HTR-8/SVneo (cell line): ENCODE results near the gene ATG9B.
"Not testable (repeated sequence)": the region's sequence is repeated elsewhere in the genome, so short reads cannot be mapped to it uniquely, and the experiment has no call there.

Source experiments
- DNase-seq: peaks from one replicate; pipeline ENCODE4 v3.0.0; 2011; ENCODE audit warnings: low spot score, mixed read lengths; ENCODE audit not compliant: insufficient read length
- FAIRE-seq: peaks from 2 replicates; lab custom pipeline; 2011; peaks lifted over from hg19 to GRCh38; lab: Jason Lieb, UNC

The ATG9B gene

DNA sequence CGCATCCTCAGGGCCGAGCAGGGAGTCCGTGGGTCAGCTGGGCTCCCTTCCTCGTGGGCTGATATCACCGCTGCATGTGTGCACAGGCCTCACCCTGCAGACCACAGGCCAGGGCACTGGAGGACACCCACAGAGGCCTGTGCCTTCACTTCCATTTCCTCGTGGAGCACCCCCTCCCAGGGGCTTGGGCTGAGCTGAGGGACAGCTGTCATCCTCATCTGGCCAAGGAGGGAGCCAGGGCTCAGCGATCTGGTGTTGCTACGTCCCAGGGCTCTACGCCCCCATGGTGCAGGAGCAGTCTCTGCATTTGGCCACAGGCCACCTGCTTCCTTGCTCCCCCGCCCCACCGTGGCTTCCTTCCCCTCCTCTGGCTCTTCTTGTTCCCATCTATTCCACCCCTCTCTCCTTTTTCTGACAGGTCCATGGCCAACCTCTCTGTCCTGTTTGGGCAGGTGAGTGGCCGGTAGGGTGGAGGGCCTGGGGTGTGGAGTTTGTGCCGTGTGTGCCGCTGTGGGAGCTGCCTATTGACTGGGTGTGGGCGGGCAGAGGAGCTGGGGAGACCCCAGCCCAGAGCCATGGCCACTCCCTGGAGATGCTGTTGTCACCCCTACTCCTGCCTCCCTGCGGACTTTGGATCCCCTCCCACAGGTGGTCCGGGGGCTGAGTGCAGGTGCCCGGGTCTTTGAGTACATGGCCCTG, 15.7 kb upstream of the ATG9B start:
- FAIRE-seq = no peak

DNA sequence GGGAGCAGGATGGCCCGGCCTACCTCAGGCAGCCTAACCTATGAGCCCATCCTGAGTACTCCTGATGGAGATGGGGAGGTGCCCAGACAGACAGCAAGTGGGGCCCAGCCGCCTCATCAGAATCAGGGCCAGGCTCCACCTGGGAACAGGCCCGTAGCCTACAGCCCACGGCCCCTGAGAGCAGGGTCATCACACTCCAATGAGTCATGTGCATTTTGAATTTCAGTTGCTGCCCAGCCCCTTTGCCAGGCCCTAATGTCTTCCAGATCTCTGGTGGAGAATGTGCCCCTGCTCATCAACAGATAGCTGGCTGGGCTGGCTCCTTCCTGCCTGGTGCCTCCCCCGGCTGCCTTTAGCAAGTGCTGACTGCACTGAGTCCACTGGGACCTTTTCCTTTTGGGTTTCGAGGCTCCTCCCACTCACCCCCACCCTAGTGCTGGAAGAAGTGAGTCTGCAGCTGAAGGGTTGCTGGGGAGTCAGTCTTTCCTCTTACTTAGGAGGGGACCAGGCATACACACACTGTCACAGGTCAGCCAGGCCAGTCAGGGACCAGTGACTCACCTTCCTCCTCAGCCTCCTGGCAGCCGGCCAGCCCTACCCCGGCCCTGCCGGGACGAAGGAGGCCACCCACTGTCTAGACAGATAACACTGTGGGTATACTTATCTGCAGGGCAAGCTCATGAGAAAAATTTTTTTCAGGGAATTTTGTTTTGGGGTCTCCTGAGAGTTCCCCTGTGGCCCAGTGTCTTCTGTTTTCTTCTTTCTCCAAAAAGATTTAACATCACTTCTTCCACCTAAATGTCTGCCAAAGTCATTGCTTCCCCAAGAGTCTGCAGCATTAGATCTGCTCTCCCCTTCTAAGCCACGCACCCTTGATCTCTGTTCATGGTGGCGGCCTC, 14.9 kb upstream of the ATG9B start:
- peak; percentile 95 for FAIRE-seq

More for the DNA sequence above, 15.7 kb upstream of the ATG9B start:
- no peak for DNase-seq

DNA sequence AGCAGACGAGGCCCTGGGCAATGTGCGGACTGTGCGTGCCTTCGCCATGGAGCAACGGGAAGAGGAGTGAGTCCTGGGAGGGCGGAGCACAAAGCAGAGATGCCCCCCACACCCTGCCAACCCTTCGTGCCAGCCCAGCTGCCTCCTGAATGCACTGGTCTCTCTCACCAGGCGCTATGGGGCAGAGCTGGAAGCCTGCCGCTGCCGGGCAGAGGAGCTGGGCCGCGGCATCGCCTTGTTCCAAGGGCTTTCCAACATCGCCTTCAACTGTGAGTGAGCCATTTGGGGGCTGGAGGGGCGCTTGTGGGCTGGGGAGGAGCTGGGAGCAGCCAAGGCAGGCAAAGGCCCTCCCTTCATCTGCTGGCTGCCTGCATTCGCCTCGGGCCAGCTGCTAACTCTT, 11.6 kb upstream of the ATG9B start:
- DNase-seq = no peak
- FAIRE-seq = no peak

More for the DNA sequence above, 14.9 kb upstream of the ATG9B start:
- DNase-seq = peak; percentile 81

DNA sequence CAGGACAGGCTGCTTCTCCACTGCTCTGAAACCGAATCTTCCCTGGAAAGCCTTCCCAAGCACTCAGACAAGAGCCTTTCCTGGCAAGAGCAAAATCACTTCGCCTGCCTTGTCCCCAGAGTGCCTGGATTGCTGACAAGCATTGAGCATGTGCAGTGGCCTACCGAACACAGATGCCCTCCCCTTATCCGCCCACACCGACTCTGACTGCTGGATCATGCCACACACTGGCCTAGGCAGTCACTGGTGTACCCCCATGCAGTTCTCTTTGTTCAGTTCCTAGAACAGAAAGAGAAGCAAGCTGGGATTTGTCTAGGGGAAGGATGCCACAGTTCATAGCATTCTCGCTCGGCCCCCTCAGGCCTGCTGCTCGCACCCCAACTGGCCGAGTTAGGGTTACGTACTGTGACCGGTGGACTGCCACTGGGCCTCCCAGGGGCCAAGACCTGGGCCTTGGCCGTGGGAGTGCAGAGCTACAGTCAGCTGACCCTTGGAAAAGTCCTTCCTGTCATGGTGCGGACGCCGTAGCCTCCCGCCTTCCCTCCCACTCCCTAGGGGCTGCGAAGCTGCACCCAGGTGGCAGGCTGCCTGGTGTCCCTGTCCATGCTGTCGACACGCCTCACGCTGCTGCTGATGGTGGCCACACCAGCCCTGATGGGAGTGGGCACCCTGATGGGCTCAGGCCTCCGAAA, 10.9 kb upstream of the ATG9B start:
- no peak for DNase-seq
- FAIRE-seq = no peak

DNA sequence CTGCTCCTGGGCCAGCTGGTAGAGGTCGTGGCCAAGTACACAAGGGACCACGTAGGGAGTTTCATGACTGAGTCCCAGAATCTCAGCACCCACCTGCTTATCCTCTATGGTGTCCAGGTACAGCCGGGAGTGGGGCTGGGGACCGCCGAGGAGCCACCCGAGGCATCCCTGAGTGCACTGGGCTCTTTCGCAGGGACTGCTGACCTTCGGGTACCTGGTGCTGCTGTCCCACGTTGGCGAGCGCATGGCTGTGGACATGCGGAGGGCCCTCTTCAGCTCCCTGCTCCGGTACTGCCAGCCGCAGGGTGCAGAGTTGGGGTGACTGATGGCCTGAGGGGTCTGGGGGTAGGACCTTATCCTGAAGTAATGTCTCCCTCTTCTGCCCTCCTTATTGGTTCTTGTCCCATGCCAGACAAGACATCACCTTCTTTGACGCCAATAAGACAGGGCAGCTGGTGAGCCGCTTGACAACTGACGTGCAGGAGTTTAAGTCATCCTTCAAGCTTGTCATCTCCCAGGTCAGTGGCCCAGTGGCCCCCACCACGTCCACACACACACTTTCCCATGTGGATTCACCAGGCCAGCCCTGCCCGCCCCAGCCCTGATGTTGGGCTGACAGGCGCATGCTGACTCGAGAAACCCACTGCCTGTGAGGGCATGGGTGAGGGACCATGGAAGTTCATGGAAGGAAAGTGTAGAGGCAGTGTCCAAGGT, 10.2 kb upstream of the ATG9B start:
- no peak for FAIRE-seq
- DNase-seq = no peak

DNA sequence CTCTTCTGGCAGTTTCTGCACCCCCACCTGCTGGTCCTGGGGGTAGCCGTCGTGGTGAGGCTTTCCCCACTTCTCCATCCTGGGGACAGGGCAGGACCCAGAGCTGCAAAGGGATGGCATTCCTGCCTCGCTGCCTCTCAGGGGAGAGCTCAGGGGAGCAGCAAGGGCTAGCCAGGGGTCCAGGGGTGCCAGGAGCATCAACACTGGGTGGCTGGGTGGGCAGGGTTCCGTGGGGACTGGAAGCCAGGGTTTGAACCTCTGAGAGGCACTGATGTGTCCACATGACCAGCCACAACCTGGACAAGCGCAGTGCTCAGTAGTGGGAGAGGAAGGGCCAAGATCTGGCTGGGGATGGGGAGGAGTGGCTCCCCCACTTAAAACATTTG, 9.6 kb upstream of the ATG9B start:
- no peak for DNase-seq
- FAIRE-seq = no peak

DNA sequence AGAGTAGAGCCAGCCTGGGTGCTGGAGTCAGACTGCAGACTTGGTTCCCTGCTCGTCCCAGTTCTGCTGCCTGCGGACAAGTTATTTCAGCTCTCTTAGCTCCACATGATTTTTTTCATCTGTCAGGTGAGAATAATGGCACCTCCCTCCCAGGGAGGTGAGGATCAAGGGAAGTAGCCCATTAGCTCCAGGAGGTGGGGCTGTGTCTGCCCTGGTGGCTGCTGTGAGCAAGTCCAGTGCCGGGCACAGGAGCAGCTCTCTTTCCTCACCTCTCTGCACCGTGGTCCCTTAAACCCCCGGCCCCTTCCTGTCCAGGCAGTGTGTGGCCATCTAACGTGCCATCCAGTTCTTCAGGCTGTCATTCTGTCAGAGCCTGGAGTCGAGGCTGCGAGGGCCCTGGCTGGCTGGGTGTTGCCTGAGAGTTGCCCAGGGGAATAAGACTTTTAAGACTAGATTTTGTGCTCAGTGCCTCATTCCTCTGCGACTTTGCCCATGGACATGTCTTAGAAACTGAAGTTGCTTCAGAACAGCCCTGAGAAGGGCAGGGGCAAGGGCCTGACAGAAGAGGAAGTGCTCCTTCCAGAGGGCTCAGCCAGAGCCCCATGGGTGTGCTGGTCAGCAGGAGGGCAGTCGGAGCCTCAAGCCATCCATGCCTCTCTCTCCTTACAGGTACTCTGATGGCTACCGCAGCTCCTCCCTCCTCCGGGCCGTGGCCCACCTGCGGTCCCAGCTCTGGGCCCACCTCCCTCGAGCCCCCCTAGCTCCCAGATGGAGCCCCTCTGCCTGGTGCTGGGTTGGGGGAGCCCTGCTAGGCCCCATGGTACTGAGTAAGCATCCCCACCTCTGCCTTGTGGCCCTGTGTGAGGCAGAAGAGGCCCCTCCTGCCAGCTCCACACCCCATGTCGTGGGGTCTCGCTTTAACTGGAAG, 8.9 kb upstream of the ATG9B start:
- FAIRE-seq (no peak), DNase-seq (no peak)

DNA sequence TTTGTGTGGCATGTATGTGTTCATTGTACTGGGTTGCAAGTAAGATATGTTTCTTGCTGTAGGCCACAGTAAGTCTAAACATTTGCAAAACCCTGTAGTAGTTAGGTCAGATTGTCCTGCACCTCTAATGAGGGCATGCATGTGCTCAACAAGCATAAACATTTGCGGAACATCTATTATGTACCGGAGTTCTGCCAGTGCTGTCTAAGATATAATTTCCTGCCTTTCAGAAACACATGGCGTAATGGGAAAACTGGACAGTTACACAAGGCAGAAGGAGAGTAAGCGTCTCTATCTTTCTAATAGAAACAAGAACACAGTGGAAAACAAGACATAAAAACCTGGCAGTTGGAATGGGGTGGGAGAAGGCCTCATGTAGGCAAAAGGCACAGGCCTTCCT, 6.7 kb upstream of the ATG9B start:
- no peak for DNase-seq
- FAIRE-seq = no peak

DNA sequence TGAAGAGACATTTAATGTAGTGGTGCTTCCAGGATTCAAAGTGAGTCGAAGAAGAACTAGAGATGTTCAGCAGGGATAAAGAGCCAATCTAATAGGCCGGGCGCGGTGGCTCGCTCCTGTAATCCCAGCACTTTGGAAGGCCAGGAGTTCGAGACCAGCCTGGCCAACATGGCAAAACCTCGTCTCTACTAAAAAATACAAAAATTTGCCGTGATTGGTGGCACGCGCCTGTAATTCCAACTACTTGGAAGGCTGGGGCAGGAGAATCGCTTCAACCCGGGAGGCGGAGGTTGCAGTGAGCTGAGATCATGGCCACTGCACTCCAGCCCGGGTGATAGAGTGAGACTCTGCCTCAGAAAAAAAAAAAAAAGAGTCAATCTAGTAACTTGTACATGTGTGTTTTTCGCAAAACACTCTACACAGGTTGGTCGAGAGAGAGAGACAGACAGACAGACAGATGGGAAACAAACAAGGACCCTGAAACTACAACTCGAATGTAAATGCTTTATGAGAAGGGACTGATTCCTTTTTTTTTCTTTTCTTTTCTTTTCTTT, 4.7 kb upstream of the ATG9B start:
- FAIRE-seq (no peak), DNase-seq (no peak)

DNA sequence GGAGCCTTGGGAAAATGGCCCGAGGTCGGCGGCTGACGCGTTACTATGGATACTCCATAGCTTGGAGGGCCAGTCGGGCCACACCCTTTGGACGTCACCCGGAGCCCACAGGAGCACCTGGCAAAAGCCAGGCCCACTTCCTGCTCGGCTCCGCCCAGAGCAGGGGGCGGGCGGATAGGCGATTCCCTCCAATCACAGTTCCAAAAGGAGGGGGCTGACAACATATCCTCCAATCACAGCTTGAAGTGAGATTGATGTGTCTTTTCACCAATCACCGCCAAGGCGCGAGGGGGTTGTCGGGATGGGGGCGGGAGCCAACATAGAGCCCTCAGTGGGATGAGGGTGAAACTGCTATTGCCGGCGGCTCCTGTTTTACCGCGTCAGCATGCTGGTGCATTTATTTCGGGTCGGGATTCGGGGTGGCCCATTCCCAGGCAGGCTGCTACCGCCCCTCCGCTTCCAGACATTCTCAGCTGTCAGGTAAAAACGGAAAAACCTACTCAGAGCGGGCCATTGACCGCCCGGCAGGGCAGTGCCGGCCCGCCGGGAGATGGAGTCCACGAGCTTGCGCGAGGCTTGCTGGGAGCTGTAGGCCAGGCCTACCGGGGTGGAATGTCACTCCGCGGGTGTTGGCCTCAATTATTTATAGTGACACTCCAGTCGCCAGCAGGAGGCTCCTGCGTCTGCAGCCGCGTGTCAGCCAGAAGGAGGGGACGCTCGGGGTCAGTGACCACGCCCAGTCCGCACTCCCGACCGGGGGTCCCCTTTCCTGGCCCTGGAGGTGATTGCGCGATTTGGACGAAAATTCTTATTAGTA, 4.0 kb upstream of the ATG9B start, which contains the start of gene ABCB8:
Gene ABCB8 (plus strand): TSS at position 320 of the 817 bp plus-strand sequence. CDS start 66 bp downstream, at position 386.
- FAIRE-seq = peak; percentile 26
- DNase-seq = peak; percentile 99

DNA sequence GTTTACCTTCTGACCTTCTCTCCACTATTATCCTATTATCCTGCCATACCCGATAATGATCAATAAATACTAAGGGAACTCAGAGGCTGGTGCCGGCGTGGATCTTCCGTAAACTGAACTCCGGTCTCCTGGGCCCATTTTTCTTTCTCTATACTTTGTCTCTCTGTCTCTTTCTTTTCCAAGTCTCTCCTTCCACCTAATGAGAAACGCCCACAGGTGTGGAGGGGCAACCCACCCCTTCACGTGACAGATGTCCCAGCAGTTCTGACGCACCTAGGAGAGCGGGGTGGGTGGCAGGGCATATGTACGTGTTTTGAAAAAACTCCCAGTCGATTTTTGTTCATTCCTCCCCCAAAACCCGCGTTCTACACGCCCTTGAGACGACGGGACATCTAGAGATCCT, 3.4 kb upstream of the ATG9B start:
- not testable (repeated sequence) for FAIRE-seq, DNase-seq

DNA sequence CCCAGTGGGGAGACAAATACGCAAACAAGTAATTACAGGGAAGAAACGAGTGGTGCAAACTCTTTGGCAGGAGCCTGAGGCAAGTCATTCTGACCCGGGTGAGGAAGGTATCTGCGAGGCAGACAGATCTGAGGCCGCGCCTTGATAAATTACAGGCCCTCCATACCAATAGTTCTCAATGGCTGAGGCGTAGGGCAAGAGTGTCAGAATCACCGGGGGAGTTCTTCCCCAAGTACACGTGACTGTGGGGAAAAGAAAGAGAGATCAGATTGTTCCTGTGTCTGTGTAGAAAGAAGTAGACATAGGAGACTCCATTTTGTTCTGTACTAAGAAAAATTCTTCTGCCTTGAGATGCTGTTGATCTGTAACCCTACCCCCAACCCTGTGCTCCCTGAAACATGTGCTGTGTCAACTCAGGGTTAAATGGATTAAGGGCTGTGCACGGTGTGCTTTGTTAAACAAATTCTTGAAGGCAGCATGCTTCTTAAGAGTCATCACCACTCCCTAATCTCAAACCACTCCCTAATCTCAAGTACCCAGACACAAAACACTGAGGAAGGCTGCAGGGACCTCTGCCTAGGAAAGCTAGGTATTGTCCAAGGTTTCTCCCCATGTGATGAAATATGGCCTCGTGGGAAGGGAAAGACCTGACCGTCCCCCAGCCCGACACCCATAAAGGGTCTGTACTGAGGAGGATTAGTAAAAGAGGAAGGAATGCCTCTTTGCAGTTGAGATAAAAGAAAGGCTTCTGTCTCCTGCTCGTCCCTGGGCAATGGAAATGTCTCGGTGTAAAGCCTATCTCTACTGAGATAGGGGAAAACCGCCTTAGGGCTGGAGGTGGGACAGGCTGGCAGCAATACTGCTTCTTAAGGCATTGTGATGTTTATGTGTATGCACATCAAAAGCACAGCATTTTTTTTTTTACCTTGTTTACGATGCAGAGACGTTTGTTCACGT, 2.8 kb upstream of the ATG9B start:
- not testable (repeated sequence) for DNase-seq, FAIRE-seq

DNA sequence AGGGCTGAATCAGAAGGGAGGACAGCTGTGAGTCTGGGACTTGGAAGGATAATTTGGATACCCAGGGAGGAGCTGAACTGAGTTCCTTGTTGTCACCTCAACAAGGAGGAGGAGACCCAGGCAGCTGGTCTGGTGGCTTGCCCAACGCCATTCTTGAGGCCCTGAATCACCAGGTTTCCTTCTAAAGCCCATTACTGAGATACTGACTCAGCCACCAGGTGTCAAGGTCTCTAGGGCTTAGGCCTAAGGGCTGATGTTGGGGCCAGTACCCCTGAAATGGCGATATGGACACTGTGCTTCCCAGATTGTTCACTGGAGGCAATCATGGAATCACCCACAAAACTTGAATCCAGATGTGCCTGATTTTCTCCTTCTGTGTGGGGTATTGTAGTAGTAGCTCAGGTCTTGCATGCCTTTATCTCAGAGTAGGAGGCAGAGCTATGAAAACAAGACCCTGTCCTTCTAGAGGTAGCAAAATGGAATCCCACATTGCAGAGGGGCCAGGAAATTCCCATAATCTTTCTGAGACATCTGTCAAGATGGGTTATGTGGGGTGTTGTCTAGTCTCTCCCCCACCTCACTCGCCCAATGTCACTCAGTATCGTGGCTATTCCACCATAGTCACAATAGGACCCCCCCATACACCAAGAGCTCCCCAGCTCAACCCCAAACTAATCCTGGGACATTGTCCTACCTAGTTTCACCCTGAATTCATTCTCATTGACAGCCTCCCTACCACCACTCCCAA, 1.8 kb upstream of the ATG9B start:
- no peak for FAIRE-seq
- no peak for DNase-seq

DNA sequence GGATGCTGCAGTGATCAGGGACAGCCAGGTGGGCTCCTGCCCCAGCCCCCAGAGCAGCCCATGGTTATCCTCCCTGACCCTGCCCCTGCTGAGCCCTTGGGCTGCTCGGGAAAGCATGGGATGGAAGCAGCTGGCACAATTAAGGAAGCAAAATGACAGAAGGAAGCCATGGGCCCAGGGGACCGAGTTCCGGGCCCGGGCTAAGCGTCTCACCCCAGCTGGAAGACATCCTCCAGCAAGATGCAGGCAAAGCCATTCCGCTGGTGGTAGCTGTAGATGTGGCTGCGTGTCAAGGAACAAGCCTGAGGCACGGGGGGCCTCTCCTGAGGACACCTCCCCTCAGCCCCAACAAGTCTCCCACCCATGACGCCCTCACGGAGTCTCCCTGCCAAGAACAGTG, 1.1 kb downstream of the ATG9B start:
- DNase-seq = no peak
- FAIRE-seq = no peak

DNA sequence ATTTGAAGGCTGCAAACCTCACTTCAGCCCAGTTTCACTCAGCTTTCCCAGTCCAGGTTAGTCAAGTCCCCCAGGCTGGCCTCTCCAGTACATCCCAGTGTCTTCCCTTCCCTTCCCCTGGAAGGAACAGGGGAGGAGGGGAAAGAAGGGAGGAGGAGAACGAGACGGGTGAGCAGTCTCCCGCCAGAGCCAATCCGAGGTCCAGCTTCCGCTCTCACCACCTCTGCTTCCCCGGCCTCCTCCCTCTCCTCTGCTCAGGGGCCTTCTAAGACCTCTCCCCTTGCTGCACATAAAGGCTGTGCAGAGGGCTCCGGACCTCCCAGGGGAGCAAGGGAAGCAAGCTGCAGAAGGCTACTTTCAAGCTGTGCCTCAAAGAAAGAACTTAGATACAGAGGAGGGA, 4.1 kb downstream of the ATG9B start:
- no peak for DNase-seq
- FAIRE-seq = no peak

DNA sequence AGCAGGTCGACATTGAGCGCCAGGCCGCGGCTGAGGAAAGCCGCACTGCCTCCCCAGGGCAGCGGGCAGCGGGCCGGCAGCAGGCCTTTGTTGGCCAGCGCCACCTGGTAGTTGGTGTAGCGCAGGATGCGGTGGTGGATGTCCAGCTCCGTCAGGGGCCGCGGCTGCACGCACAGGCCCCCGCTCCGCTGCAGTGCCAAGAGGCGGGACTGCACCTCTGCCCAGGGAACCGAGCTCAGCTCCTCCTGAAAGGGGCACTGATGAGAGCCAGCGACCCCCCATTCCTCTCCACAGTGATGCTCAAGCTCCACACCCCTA, 5.2 kb downstream of the ATG9B start:
- FAIRE-seq (no peak), DNase-seq (no peak)
